Peyer's patch (tissue), 4 donors: Measurements from ENCODE around the gene THBS3. TPM values are rescaled to one million over a fixed set of nuclear protein-coding genes. Genes with fewer than 3 reads are reported as not detected.

Source experiments
- DNase-seq, 3 donors: peaks; one replicate each; pipeline ENCODE4 v3.0.0-alpha.2; 2017 to 2019
- H3K27ac ChIP-seq, 4 donors: fragments of 200-600 bp; sonication (generic); one replicate each; pipeline ENCODE4 v1.5.1; 2016 to 2019
- H3K27me3 ChIP-seq, 2 donors: fragments of 200-600 bp; sonication (generic); one replicate each; pipeline ENCODE4 v1.5.1; 2019
- H3K36me3 ChIP-seq, 3 donors: fragments of 200-600 bp; sonication (generic); one replicate each; pipeline ENCODE4 v1.5.1; 2016 to 2019
- H3K4me1 ChIP-seq, 4 donors: fragments of 200-600 bp; sonication (generic); one replicate each; pipeline ENCODE4 v1.5.1; 2016 to 2019
- H3K4me3 ChIP-seq, 4 donors: fragments of 200-600 bp; sonication (generic); 1 replicate in 3 of 4; 2 replicates in 1 of 4; pipeline ENCODE4 v1.5.1; 2016 to 2019; ENCODE audit warnings: mild to moderate bottlenecking in 1 of 4
- H3K9me3 ChIP-seq, 4 donors: fragments of 200-600 bp; sonication (generic); one replicate each; pipeline ENCODE4 v1.5.1; 2016 to 2019; ENCODE audit warnings: mild to moderate bottlenecking in 1 of 4
- POLR2A ChIP-seq, 2 donors: fragments of 450-650 bp; IDR thresholded peaks; one replicate each; pipeline ENCODE4 v1.5.1; 2017; ENCODE audit warnings: antibody characterized with exemption in 2 of 2, mild to moderate bottlenecking in 2 of 2, moderate library complexity in 2 of 2
- total RNA-seq, 4 donors: library from RNA; depleted of rRNA; stranded (reverse); fragments of >200 nt; gene quantifications; one replicate each; pipeline ENCODE4 v1.1.0, GENCODE V29; 2016
- TF ChIP-seq, protein P1 (sequence below), 6 experiments: fragments of 450-650 bp in 4 of 6; fragments of 200-600 bp in 2 of 6; sonication (generic) in 1 of 6; IDR thresholded peaks; one replicate each; pipeline ENCODE4 v1.5.1; 2017 to 2019; ENCODE audit warnings: antibody characterized with exemption in 6 of 6, mild to moderate bottlenecking in 3 of 6, moderate library complexity in 1 of 6

The THBS3 gene
- total RNA-seq, 4 donors from 2014 or later, result 15.9 to 58.6 (median 46.5) TPM

DNA sequence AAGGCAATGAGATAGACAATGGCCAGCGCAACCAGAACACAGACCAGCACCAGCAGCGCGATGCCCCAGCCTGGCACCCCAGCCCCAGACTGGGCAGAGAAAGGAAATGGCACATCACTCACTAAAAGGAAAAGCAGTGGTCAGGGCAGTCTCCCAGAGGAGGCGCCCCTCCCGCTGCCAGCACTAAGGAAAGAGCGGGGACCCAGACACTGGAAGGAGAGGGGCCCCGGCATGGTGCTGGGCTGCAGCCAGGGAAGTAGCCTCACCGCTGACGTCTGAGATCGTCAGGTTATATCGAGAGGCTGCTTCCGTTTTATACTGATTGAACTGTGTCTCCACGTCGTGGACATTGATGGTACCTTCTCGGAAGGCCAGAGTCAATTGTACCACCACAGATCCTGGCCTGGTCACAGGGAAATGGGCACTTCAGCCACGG is 20.2 kb downstream of the THBS3 start:
- no peak overlapping the region for H3K27ac ChIP-seq
- H3K27me3 ChIP-seq, result no peaks in the 10 kb centered on the region
- no peak for DNase-seq
- H3K4me1 ChIP-seq, result peaks cover 7 to 24% (median 13%) of the 10 kb centered on the region in 4 donors
- TF ChIP-seq, protein P1, sequence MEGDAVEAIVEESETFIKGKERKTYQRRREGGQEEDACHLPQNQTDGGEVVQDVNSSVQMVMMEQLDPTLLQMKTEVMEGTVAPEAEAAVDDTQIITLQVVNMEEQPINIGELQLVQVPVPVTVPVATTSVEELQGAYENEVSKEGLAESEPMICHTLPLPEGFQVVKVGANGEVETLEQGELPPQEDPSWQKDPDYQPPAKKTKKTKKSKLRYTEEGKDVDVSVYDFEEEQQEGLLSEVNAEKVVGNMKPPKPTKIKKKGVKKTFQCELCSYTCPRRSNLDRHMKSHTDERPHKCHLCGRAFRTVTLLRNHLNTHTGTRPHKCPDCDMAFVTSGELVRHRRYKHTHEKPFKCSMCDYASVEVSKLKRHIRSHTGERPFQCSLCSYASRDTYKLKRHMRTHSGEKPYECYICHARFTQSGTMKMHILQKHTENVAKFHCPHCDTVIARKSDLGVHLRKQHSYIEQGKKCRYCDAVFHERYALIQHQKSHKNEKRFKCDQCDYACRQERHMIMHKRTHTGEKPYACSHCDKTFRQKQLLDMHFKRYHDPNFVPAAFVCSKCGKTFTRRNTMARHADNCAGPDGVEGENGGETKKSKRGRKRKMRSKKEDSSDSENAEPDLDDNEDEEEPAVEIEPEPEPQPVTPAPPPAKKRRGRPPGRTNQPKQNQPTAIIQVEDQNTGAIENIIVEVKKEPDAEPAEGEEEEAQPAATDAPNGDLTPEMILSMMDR (IDR thresholded peaks at IDR 0.05), result no peak
- no peak for TF ChIP-seq POLR2A (IDR thresholded peaks at IDR 0.05)
- no peaks in the 10 kb centered on the region for H3K9me3 ChIP-seq
- no peak overlapping the region for H3K4me3 ChIP-seq
- H3K36me3 ChIP-seq, result no peaks in the 10 kb centered on the region

DNA sequence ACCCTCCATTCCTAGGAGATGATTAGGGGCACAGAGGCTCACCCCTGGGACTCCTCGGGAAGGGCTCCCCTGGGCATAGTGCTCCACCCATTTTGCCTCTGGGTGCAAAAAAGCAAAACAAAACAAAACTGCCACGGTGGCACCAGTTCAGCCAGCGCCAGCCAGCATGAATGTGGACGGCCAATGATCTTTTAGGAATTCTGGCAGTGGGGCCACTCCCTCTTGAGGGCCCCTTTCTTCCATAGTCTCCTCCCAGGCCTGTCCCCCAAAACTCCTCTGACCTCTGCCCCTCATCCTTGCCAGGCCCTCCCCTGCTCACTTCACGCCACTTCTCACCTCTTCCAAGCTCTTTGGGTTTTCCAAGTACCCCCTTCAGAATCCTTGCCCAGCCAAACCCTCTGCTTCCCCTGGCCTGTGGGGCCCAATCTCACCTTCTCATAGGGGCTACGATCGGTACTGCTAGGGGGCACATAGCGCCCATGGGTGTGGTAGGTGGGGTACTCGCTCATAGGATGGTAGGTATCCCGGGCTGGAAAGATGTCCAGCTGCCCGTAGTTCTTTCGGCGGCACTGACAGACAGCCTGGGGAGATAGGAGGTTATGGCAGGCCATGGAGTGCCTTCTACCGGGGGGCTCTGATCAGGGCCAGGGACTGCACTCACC is 20.8 kb downstream of the THBS3 start:
- peaks cover 7 to 21% (median 13%) of the 10 kb centered on the region in 4 donors for H3K4me1 ChIP-seq
- H3K27ac ChIP-seq, result peak overlapping the region in 1 of 4 donors; percentile 60
- DNase-seq, result peak in 1 of 3 donors; percentile 50
- H3K27me3 ChIP-seq, result no peaks in the 10 kb centered on the region
- H3K4me3 ChIP-seq, result no peak overlapping the region
- no peaks in the 10 kb centered on the region for H3K36me3 ChIP-seq
- TF ChIP-seq POLR2A (IDR thresholded peaks at IDR 0.05), result no peak
- TF ChIP-seq, protein P1 (IDR thresholded peaks at IDR 0.05), result no peak
- H3K9me3 ChIP-seq, result no peaks in the 10 kb centered on the region

DNA sequence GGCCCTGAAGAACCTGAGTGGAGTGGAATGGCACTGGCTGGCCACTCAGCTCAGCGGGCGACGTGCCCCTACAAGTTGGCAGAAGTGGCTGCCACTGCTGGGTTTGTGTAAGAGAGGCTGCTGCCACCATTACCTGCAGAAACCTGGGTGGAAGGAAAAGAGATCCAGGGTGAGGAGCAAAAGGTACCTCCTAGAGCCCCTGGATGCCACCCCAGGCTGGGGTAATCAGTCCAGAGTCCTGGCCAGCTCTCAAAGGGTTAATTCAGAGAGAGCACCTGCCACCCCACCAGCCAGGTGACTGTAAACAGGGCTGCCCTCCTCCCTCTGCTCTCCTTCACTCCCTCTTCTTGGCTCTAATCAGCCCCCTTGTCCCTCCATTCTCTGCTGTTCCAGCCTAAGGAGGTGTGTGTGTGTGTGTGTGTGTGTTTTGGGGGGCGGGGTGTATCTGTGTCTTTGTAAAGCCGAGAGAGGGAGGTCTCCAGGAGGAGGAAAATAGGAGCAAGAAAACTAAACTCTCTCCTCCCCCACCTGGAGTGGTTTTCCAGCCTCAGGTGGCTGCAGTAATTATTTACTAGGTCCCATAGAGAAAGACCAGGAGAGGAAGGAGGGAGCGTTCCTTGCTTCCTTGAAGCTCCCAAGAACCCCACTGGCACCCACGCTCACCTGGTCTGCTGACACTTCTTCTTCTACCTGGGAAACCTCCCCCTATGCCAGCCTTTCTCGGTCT is 21.5 kb downstream of the THBS3 start:
- Histone ChIP-seq H3K4me1 (peaks cover 7 to 21% (median 13%) of the 10 kb centered on the region in 4 donors), H3K27me3 (no peaks in the 10 kb centered on the region), H3K27ac (peak overlapping the region in 1 of 4 donors; percentile 60), H3K9me3 (no peaks in the 10 kb centered on the region), H3K36me3 (no peaks in the 10 kb centered on the region), H3K4me3 (no peak overlapping the region)
- peak in 1 of 3 donors; percentile 42 for DNase-seq
- TF ChIP-seq POLR2A (IDR thresholded peaks at IDR 0.05), result no peak
- TF ChIP-seq, protein P1 (IDR thresholded peaks at IDR 0.05), result no peak

- peak overlapping the region in 2 of 4 donors; percentile 48 to 60 for H3K27ac ChIP-seq
Measured at GRCh38 chr1:155185783-155186066, 22.0 kb downstream of the THBS3 start.

GRCh38 chr1:155184835-155185782 is 22.6 kb downstream of the THBS3 start:
- Histone ChIP-seq H3K36me3 (no peaks in the 10 kb centered on the region), H3K4me3 (no peak overlapping the region), H3K4me1 (peaks cover 7 to 21% (median 13%) of the 10 kb centered on the region in 4 donors), H3K9me3 (no peaks in the 10 kb centered on the region), H3K27ac (peak overlapping the region; percentile 8 to 60 (median 31)), H3K27me3 (no peaks in the 10 kb centered on the region)
- peak; percentile 70 to 77 (median 72) for DNase-seq
- TF ChIP-seq, protein P1 (IDR thresholded peaks at IDR 0.05), result no peak
- no peak for TF ChIP-seq POLR2A (IDR thresholded peaks at IDR 0.05)

More at GRCh38 chr1:155185783-155186066, 22.0 kb downstream of the THBS3 start:
- no peaks in the 10 kb centered on the region for H3K27me3 ChIP-seq
- TF ChIP-seq POLR2A (IDR thresholded peaks at IDR 0.05), result no peak
- TF ChIP-seq, protein P1 (IDR thresholded peaks at IDR 0.05), result no peak
- no peaks in the 10 kb centered on the region for H3K9me3 ChIP-seq
- no peak overlapping the region for H3K4me3 ChIP-seq
- H3K4me1 ChIP-seq, result peaks cover 7 to 21% (median 13%) of the 10 kb centered on the region in 4 donors
- DNase-seq, result no peak
- no peaks in the 10 kb centered on the region for H3K36me3 ChIP-seq
